B cell (primary cell): ENCODE data around the gene NMB. TPM values are rescaled to one million over a fixed set of nuclear protein-coding genes. Genes with fewer than 3 reads are reported as not detected.
"Not testable (repeated sequence)": the region's sequence is repeated elsewhere in the genome, so short reads cannot be mapped to it uniquely, and the experiment has no call there.

ENCODE experiments used
- ATAC-seq: fragments of 200-7000 bp; cut with Tn5 transposase; one replicate; pipeline ENCODE4 v1.10.0; 2021; ENCODE audit warnings: low read depth, mild to moderate bottlenecking, moderate number of reproducible peaks, moderate library complexity
- CTCF ChIA-PET: fragments of 350-600 bp; sonication (Branson Sonifier 250); formaldehyde crosslinking; loops from one replicate; lab custom pipeline; 2021; ENCODE audit warnings: antibody characterized with exemption, inconsistent platforms; lab: Charles Lee
- POLR2A ChIA-PET: fragments of 350-600 bp; sonication (Branson Sonifier 250); formaldehyde crosslinking; loops from one replicate; lab custom pipeline; 2021; ENCODE audit warnings: antibody characterized with exemption; lab: Charles Lee
- DNase-seq: peaks from one replicate; pipeline ENCODE4 v3.0.0; 2013
- H2AFZ ChIP-seq: 2 replicates; pipeline ENCODE4 v1.6.1; 2012; ENCODE audit warnings: mild to moderate bottlenecking, low read depth, low read length; ENCODE audit not compliant: insufficient read depth, poor library complexity, severe bottlenecking
- H3K27ac ChIP-seq, 2 donors: 1 replicate in 1 of 2; 2 replicates in 1 of 2; pipeline ENCODE4 v1.5.1; 2012 to 2013; ENCODE audit warnings: low read length in 2 of 2, mild to moderate bottlenecking in 2 of 2, moderate library complexity in 1 of 2
- H3K27me3 ChIP-seq, 4 experiments: fragments of 200-600 bp in 1 of 4; sonication (generic) in 1 of 4; replicated peaks in 1 of 4; 1 replicate in 2 of 4; 2 replicates in 2 of 4; pipeline versions ENCODE4 v1.6.1 to v1.7.0; 2013 to 2016; ENCODE audit warnings: low read length in 3 of 4, mild to moderate bottlenecking in 2 of 4, mixed read lengths in 1 of 4, moderate library complexity in 1 of 4; ENCODE audit not compliant: insufficient read depth in 4 of 4, control insufficient read depth in 3 of 4; ENCODE audit errors: control extremely low read depth in 1 of 4
- H3K36me3 ChIP-seq, 2 experiments: replicated peaks in 1 of 2; 1 replicate in 1 of 2; 2 replicates in 1 of 2; pipeline versions ENCODE4 v1.6.1 to v1.7.1; 2013; ENCODE audit warnings: low read length in 1 of 2; ENCODE audit not compliant: insufficient read depth in 2 of 2, control insufficient read depth in 1 of 2; ENCODE audit errors: control extremely low read depth in 1 of 2, extremely low read depth in 1 of 2
- H3K4me1 ChIP-seq, 2 donors: fragments of 200-600 bp in 1 of 2; sonication (generic) in 1 of 2; 1 replicate in 1 of 2; 2 replicates in 1 of 2; pipeline versions ENCODE4 v1.5.1 to v1.6.1; 2013 to 2017; ENCODE audit warnings: low read length in 2 of 2; ENCODE audit not compliant: control insufficient read depth in 2 of 2, insufficient read depth in 2 of 2
- H3K4me2 ChIP-seq: replicated peaks from 2 replicates; pipeline ENCODE3; 2012; ENCODE audit warnings: mild to moderate bottlenecking, low read depth, low read length; ENCODE audit not compliant: poor library complexity, severe bottlenecking
- H3K4me3 ChIP-seq, 5 experiments: fragments of 200-600 bp in 1 of 5; sonication (generic) in 1 of 5; 1 replicate in 3 of 5; 2 replicates in 2 of 5; pipeline versions ENCODE4 v1.5.1 to v1.7.0; 2011 to 2016; ENCODE audit warnings: low read length in 4 of 5, mild to moderate bottlenecking in 4 of 5, low read depth in 2 of 5, control low read depth in 1 of 5, moderate library complexity in 1 of 5; ENCODE audit not compliant: insufficient read depth in 1 of 5; ENCODE audit errors: control extremely low read depth in 1 of 5, extremely low read depth in 1 of 5
- H3K79me2 ChIP-seq: fragments of 200-600 bp; sonication (generic); one replicate; pipeline ENCODE4 v1.6.0; 2016; ENCODE audit warnings: low read length; ENCODE audit not compliant: control insufficient read depth, insufficient read depth
- H3K9ac ChIP-seq: fragments of 200-600 bp; sonication (generic); 2 replicates; pipeline ENCODE4 v1.6.1; 2017; ENCODE audit warnings: mild to moderate bottlenecking, low read length, moderate library complexity
- H3K9me3 ChIP-seq, 3 donors: one replicate each; pipeline versions ENCODE4 v1.6.1 to v1.7.1; 2013; ENCODE audit warnings: low read length in 2 of 3; ENCODE audit not compliant: control insufficient read depth in 2 of 3, insufficient read depth in 1 of 3; ENCODE audit errors: control extremely low read depth in 1 of 3
- H4K20me1 ChIP-seq: 2 replicates; pipeline ENCODE4 v1.6.0; 2012; ENCODE audit warnings: mild to moderate bottlenecking, low read length; ENCODE audit not compliant: insufficient read depth, control insufficient read depth, poor library complexity, severe bottlenecking
- H3K27ac Mint-ChIP-seq: one replicate; pipeline ENCODE4 v1.8.0; 2021; ENCODE audit warnings: mixed read lengths
- H3K27me3 Mint-ChIP-seq: one replicate; pipeline ENCODE4 v1.8.0; 2021; ENCODE audit warnings: mixed read lengths
- H3K4me1 Mint-ChIP-seq: one replicate; pipeline ENCODE4 v1.8.0; 2021; ENCODE audit warnings: mixed read lengths
- H3K4me3 Mint-ChIP-seq: one replicate; pipeline ENCODE4 v1.8.0; 2021; ENCODE audit warnings: mixed read lengths
- H3K9me3 Mint-ChIP-seq: one replicate; pipeline ENCODE4 v1.8.0; 2022; ENCODE audit warnings: mixed read lengths; ENCODE audit not compliant: insufficient read depth
- CTCF ChIP-seq: fragments of 200-600 bp; IDR thresholded peaks from one replicate; pipeline ENCODE4 v1.8.0; 2022; ENCODE audit warnings: antibody characterized with exemption, mild to moderate bottlenecking
- EZH2 ChIP-seq: IDR thresholded peaks from 2 replicates; pipeline ENCODE4 v1.6.1; 2012; ENCODE audit warnings: borderline replicate concordance, low read depth, mild to moderate bottlenecking, moderate library complexity, low read length; ENCODE audit not compliant: insufficient read depth, poor library complexity, severe bottlenecking
- WGBS: methylation state at CpG from one replicate; pipeline ENCODE4 v1.1.5; 2013; ENCODE audit warnings: missing lambda C conversion rate; ENCODE audit not compliant: insufficient coverage; 5-methylcytosine and 5-hydroxymethylcytosine counted together
- intact Hi-C: fragments of 100-400 bp; cut with micrococcal nuclease; formaldehyde crosslinking; loops from one replicate; pipeline ENCODE4 v1.10.0; 2022
- polyA plus RNA-seq: library from polyadenylated mRNA; depleted of rRNA; stranded (reverse); fragments of >200 nt; gene quantifications from 2 replicates; pipeline ENCODE4 v1.2.3, GENCODE V29; 2012
- total RNA-seq, 2 donors: library from RNA; stranded (reverse); fragments of 120-200 nt in 1 of 2; gene quantifications; 1 replicate in 1 of 2; 2 replicates in 1 of 2; pipeline versions ENCODE4 v1.2.3 to v1.2.4, GENCODE V29; 2013 to 2022

The NMB gene
- total and polyA plus RNA-seq, 2 donors (not counting 1 experiment from before 2014, with no cell fraction given), result 2.3 to 3.0 TPM

GRCh38 chr15:84690342-84690741 is 32.3 kb upstream of the NMB start:
- intact Hi-C loops, result no loop called here
- H3K4me3 Mint-ChIP-seq, result no peak overlapping the region

GRCh38 chr15:84689858-84690257 is 31.9 kb upstream of the NMB start:
- no peak for ATAC-seq
- no peak for DNase-seq
- no peak overlapping the region for H3K9ac ChIP-seq
- intact Hi-C loops, result no loop called here
- no peak overlapping the region for H2AFZ ChIP-seq
- CTCF ChIA-PET, result no interaction called here
- no peak overlapping the region for H3K4me2 ChIP-seq
- H4K20me1 ChIP-seq, result peaks cover 20% of the 10 kb centered on the region
- H3K79me2 ChIP-seq, result peaks cover 76% of the 10 kb centered on the region
- no peaks in the 10 kb centered on the region for H3K27me3 Mint-ChIP-seq
- H3K36me3 ChIP-seq, result peaks cover 6 to 24% of the 10 kb centered on the region in 2 experiments
- peak overlapping the region; percentile 10 for H3K27ac Mint-ChIP-seq
- no peak overlapping the region for H3K4me3 Mint-ChIP-seq
- peaks cover 46% of the 10 kb centered on the region for H3K4me1 Mint-ChIP-seq
- 38% methylated on average over 1 of the region's 4 CpGs for WGBS
- POLR2A ChIA-PET, result no interaction called here
- TF ChIP-seq EZH2 (no peak), CTCF (no peak)
- H3K27me3 ChIP-seq, result no peaks in the 10 kb centered on the region
- H3K9me3 ChIP-seq, result peaks cover 0 to 7% (median 0%) of the 10 kb centered on the region in 3 donors
- H3K4me3 ChIP-seq, result no peak overlapping the region
- H3K27ac ChIP-seq, result peak overlapping the region in 1 of 2 donors; percentile 66
- H3K4me1 ChIP-seq, result peaks cover 18 to 26% of the 10 kb centered on the region in 2 donors
- no peaks in the 10 kb centered on the region for H3K9me3 Mint-ChIP-seq

More at GRCh38 chr15:84690342-84690741, 32.3 kb upstream of the NMB start:
- Histone ChIP-seq H3K9me3 (peaks cover 0 to 7% (median 0%) of the 10 kb centered on the region in 3 donors), H3K4me3 (no peak overlapping the region), H4K20me1 (peaks cover 20% of the 10 kb centered on the region), H2AFZ (no peak overlapping the region), H3K36me3 (peaks cover 6 to 24% of the 10 kb centered on the region in 2 experiments), H3K79me2 (peaks cover 76% of the 10 kb centered on the region), H3K9ac (no peak overlapping the region), H3K27me3 (no peaks in the 10 kb centered on the region), H3K27ac (peak overlapping the region in 1 of 2 donors; percentile 66), H3K4me2 (no peak overlapping the region), H3K4me1 (peaks cover 18 to 26% of the 10 kb centered on the region in 2 donors)
- peaks cover 45% of the 10 kb centered on the region for H3K4me1 Mint-ChIP-seq
- peak; percentile 60 for DNase-seq
- POLR2A ChIA-PET, result no interaction called here
- CTCF ChIA-PET, result no interaction called here
- H3K9me3 Mint-ChIP-seq, result no peaks in the 10 kb centered on the region
- TF ChIP-seq CTCF, result no peak
- TF ChIP-seq EZH2, result no peak
- 100% methylated on average over 1 of the region's 8 CpGs for WGBS
- ATAC-seq, result peak; percentile 72
- H3K27ac Mint-ChIP-seq, result peak overlapping the region; percentile 10
- H3K27me3 Mint-ChIP-seq, result no peaks in the 10 kb centered on the region

GRCh38 chr15:84686446-84686845 is 28.4 kb upstream of the NMB start:
- WGBS, result 37% methylated on average over 7 of the region's 7 CpGs
- DNase-seq (peak; percentile 49), ATAC-seq (peak; percentile 53)
- Mint-ChIP-seq H3K4me3 (peak overlapping the region; percentile 76), H3K4me1 (peaks cover 41% of the 10 kb centered on the region), H3K27ac (peak overlapping the region; percentile 96)
- H3K4me2 ChIP-seq, result peak overlapping the region; percentile 49
- H3K9me3 Mint-ChIP-seq, H2AFZ ChIP-seq, intact Hi-C loops, H4K20me1 ChIP-seq, H3K27me3 Mint-ChIP-seq, H3K9ac ChIP-seq, CTCF ChIA-PET, H3K9me3 ChIP-seq, H3K27me3 ChIP-seq, H3K4me3 ChIP-seq: not testable (repeated sequence)
- H3K36me3 ChIP-seq, result peaks cover 11 to 43% of the 10 kb centered on the region in 2 experiments
- peak overlapping the region; percentile 13 to 62 for H3K27ac ChIP-seq
- POLR2A ChIA-PET, result interaction anchor here (0.6 to 0.7 kb wide), 2 partner anchors 9 to 50 kb away, joined by 3 to 4 read pairs; no protein-coding TSS in a partner anchor
- peaks cover 49% of the 10 kb centered on the region for H3K79me2 ChIP-seq
- peaks cover 18 to 26% of the 10 kb centered on the region in 2 donors for H3K4me1 ChIP-seq
